Measurements from ENCODE around the gene OR51G2.

Gene OR51G2

GRCh38 chr11:4865855-4866254 lies 53.3 kb downstream of the OR51G2 start:
- Histone ChIP-seq H3K9ac (ENCODE audit: low read length) (no peak overlapping the region), H3K9me3 (ENCODE audit: control insufficient read depth, insufficient read depth, low read depth, low read length) (no peaks in the 10 kb centered on the region), H3K36me3 (ENCODE audit: control insufficient read depth, insufficient read depth, low read length) (no peaks in the 10 kb centered on the region), H3K4me1 (ENCODE audit: control insufficient read depth, insufficient read depth, low read length) (peaks cover 20% of the 10 kb centered on the region; the same call in 1 of the 2 replicates), H3K27ac (ENCODE audit: low read depth, low read length) (no peak overlapping the region), H3K4me3 (ENCODE audit: low read depth, low read length) (no peak overlapping the region), H3K27me3 (ENCODE audit: control insufficient read depth, insufficient read depth, low read length) (no peaks in the 10 kb centered on the region)

GRCh38 chr11:4863876-4864275 lies 55.3 kb downstream of the OR51G2 start:
- peaks cover 20% of the 10 kb centered on the region; the same call in 1 of the 2 replicates for H3K4me1 ChIP-seq (ENCODE audit: control insufficient read depth, insufficient read depth, low read length)
- no peak overlapping the region for H3K27ac ChIP-seq (ENCODE audit: low read depth, low read length)

More at GRCh38 chr11:4863876-4864275, 55.3 kb downstream of the OR51G2 start:
- H3K27me3 ChIP-seq (ENCODE audit: control insufficient read depth, insufficient read depth, low read length), result no peaks in the 10 kb centered on the region
- no peaks in the 10 kb centered on the region for H3K36me3 ChIP-seq (ENCODE audit: control insufficient read depth, insufficient read depth, low read length)
- no peak overlapping the region for H3K9ac ChIP-seq (ENCODE audit: low read length)
- no peak overlapping the region for H3K4me3 ChIP-seq (ENCODE audit: low read depth, low read length)
- no peaks in the 10 kb centered on the region for H3K9me3 ChIP-seq (ENCODE audit: control insufficient read depth, insufficient read depth, low read depth, low read length)

Measured in HUES6 (cell line).